SK-N-SH treated with all-trans-retinoic acid at 6 μM for 48 hours (cell line): ENCODE measurements around the gene B3GNT3.

ENCODE experiments used
- ATAC-seq: fragments of 200-7000 bp; cut with Tn5 transposase; 3 replicates; pipeline ENCODE4 v1.9.1; 2020; ENCODE audit warnings: mild to moderate bottlenecking, moderate library complexity
- ARNTL ChIP-seq: fragments of 450-650 bp; formaldehyde crosslinking; IDR thresholded peaks from 2 replicates; pipeline ENCODE4 v1.5.0; 2020; ENCODE audit warnings: low read depth, mild to moderate bottlenecking, moderate library complexity, borderline replicate concordance
- BACH2 ChIP-seq: fragments of 250-450 bp; sonication (Bioruptor Pico); IDR thresholded peaks from 2 replicates; pipeline ENCODE4 v1.9.0; 2021; ENCODE audit warnings: mild to moderate bottlenecking, borderline replicate concordance
- CSDC2 ChIP-seq: fragments of 250-450 bp; sonication (Bioruptor Pico); IDR thresholded peaks from 2 replicates; pipeline ENCODE4 v1.5.0; 2020; ENCODE audit warnings: mild to moderate bottlenecking, moderate library complexity
- ESRRG ChIP-seq: fragments of 250-450 bp; sonication (Bioruptor Pico); IDR thresholded peaks from 2 replicates; pipeline ENCODE4 v1.6.1; 2021; ENCODE audit warnings: mild to moderate bottlenecking
- GLIS3 ChIP-seq: fragments of 250-450 bp; sonication (Bioruptor Pico); IDR thresholded peaks from 2 replicates; pipeline ENCODE4 v1.5.0; 2020; ENCODE audit warnings: mild to moderate bottlenecking, moderate library complexity
- ISL1 ChIP-seq: fragments of 250-450 bp; sonication (Bioruptor Pico); IDR thresholded peaks from 2 replicates; pipeline ENCODE4 v2.1.2; 2022; ENCODE audit warnings: mild to moderate bottlenecking, moderate library complexity
- OSR1 ChIP-seq: fragments of 250-450 bp; sonication (Bioruptor Pico); IDR thresholded peaks from 2 replicates; pipeline ENCODE4 v1.8.0; 2022; ENCODE audit warnings: moderate library complexity, mild to moderate bottlenecking, inconsistent platforms
- PPARA ChIP-seq: fragments of 250-450 bp; sonication (Bioruptor Pico); IDR thresholded peaks from 2 replicates; pipeline ENCODE4 v1.5.0; 2020; ENCODE audit warnings: mild to moderate bottlenecking, borderline replicate concordance
- RARB ChIP-seq: fragments of 250-450 bp; sonication (Bioruptor Pico); IDR thresholded peaks from 2 replicates; pipeline ENCODE4 v1.8.0; 2021; ENCODE audit warnings: mild to moderate bottlenecking, moderate library complexity
- SNAI2 ChIP-seq: fragments of 250-450 bp; sonication (Bioruptor Pico); IDR thresholded peaks from 2 replicates; pipeline ENCODE4 v1.5.0; 2020; ENCODE audit warnings: mild to moderate bottlenecking, moderate library complexity
- TCF4 ChIP-seq: fragments of 250-450 bp; sonication (Bioruptor Pico); IDR thresholded peaks from 2 replicates; pipeline ENCODE4 v1.8.0; 2021; ENCODE audit warnings: mild to moderate bottlenecking, moderate library complexity, borderline replicate concordance
- TOX ChIP-seq: fragments of 250-450 bp; sonication (Bioruptor Pico); IDR thresholded peaks from 2 replicates; pipeline ENCODE4 v1.8.0; 2021; ENCODE audit warnings: mild to moderate bottlenecking, moderate library complexity, borderline replicate concordance
- ZC3H10 ChIP-seq: fragments of 250-450 bp; sonication (Bioruptor Pico); IDR thresholded peaks from 2 replicates; pipeline ENCODE4 v1.5.1; 2021; ENCODE audit warnings: mild to moderate bottlenecking, moderate library complexity
- ZFP3 ChIP-seq: fragments of 250-450 bp; sonication (Bioruptor Pico); IDR thresholded peaks from 2 replicates; pipeline ENCODE4 v1.5.0; 2020; ENCODE audit warnings: mild to moderate bottlenecking, moderate library complexity
- ZFP30 ChIP-seq: fragments of 450-650 bp; formaldehyde crosslinking; IDR thresholded peaks from 2 replicates; pipeline ENCODE4 v1.5.0; 2022; ENCODE audit warnings: mild to moderate bottlenecking, moderate library complexity
- ZNF565 ChIP-seq: fragments of 450-650 bp; formaldehyde crosslinking; conservative IDR thresholded peaks from 2 replicates; pipeline ENCODE4 v1.5.0; 2020; ENCODE audit warnings: low read depth, mild to moderate bottlenecking, moderate library complexity
- ZNF70 ChIP-seq: fragments of 450-650 bp; formaldehyde crosslinking; IDR thresholded peaks from 2 replicates; pipeline ENCODE4 v1.5.0; 2020; ENCODE audit warnings: mild to moderate bottlenecking, moderate library complexity
- TF ChIP-seq, protein P1 (sequence below): fragments of 250-450 bp; sonication (Bioruptor Pico); IDR thresholded peaks from 2 replicates; pipeline ENCODE4 v1.5.1; 2021; ENCODE audit warnings: mild to moderate bottlenecking, moderate library complexity
- TF ChIP-seq, protein P2 (sequence below): fragments of 250-450 bp; sonication (Bioruptor Pico); IDR thresholded peaks from 2 replicates; pipeline ENCODE4 v1.5.1; 2020; ENCODE audit warnings: low read depth, mild to moderate bottlenecking, moderate library complexity
- TF ChIP-seq, protein P3 (sequence below): fragments of 250-450 bp; sonication (Bioruptor Pico); IDR thresholded peaks from 2 replicates; pipeline ENCODE4 v1.8.0; 2021; ENCODE audit warnings: low read depth, mild to moderate bottlenecking, moderate library complexity, borderline replicate concordance
- TF ChIP-seq, protein P4 (sequence below): fragments of 250-450 bp; sonication (Bioruptor Pico); IDR thresholded peaks from 2 replicates; pipeline ENCODE4 v1.5.0; 2020; ENCODE audit warnings: mild to moderate bottlenecking, moderate library complexity
- TF ChIP-seq, protein P5 (sequence below): fragments of 250-450 bp; sonication (Bioruptor Pico); IDR thresholded peaks from 2 replicates; pipeline ENCODE4 v1.8.0; 2020; ENCODE audit warnings: mild to moderate bottlenecking, moderate library complexity, borderline replicate concordance

B3GNT3 gene

DNA sequence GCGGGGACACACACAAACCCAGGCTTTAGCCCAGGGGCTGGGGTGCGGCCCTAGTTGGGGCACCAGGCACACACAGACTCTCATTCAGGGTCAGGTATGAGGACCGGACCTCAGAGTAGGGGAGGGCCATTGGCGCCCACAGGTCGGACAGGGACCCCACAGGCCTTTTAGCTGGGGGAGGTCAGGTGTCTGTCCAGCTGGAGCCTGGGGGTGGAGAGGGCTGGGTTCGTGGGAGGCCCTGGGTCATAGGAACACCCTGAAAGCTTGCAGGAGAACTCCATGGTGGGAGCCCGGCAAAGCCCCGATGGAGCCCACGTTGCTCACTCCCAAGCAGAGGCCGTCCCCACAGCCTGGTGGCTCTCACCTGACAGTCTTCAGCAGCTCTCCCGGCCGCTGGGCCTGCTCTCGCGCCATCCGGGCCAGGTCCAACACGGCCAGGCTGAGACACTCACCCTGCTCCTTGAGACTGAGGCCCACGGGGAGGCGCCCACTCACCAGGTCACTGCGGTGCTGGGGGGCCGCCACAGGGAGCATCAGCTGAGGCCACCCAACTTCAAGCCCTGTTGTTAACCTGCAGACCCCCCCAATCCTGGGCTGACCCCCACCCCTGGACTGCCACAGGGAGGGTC lies 47.8 kb downstream of the B3GNT3 start:
- no peak for ATAC-seq
- no peak for TF ChIP-seq RARB (CRISPR knock-in tag)
- no peak for TF ChIP-seq ZFP3 (CRISPR knock-in tag)
- TF ChIP-seq ARNTL: no peak
- TF ChIP-seq, protein P1, sequence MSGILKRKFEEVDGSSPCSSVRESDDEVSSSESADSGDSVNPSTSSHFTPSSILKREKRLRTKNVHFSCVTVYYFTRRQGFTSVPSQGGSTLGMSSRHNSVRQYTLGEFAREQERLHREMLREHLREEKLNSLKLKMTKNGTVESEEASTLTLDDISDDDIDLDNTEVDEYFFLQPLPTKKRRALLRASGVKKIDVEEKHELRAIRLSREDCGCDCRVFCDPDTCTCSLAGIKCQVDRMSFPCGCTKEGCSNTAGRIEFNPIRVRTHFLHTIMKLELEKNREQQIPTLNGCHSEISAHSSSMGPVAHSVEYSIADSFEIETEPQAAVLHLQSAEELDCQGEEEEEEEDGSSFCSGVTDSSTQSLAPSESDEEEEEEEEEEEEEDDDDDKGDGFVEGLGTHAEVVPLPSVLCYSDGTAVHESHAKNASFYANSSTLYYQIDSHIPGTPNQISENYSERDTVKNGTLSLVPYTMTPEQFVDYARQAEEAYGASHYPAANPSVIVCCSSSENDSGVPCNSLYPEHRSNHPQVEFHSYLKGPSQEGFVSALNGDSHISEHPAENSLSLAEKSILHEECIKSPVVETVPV (CRISPR knock-in tag): no peak
- TF ChIP-seq BACH2: no peak
- no peak for TF ChIP-seq ZNF565 (CRISPR knock-in tag)
- no peak for TF ChIP-seq TOX
- TF ChIP-seq TCF4 (CRISPR knock-in tag): no peak
- TF ChIP-seq SNAI2 (CRISPR knock-in tag): no peak
- TF ChIP-seq, protein P2, sequence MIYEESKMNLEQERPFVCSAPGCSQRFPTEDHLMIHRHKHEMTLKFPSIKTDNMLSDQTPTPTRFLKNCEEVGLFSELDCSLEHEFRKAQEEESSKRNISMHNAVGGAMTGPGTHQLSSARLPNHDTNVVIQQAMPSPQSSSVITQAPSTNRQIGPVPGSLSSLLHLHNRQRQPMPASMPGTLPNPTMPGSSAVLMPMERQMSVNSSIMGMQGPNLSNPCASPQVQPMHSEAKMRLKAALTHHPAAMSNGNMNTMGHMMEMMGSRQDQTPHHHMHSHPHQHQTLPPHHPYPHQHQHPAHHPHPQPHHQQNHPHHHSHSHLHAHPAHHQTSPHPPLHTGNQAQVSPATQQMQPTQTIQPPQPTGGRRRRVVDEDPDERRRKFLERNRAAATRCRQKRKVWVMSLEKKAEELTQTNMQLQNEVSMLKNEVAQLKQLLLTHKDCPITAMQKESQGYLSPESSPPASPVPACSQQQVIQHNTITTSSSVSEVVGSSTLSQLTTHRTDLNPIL (CRISPR knock-in tag): no peak
- no peak for TF ChIP-seq ZC3H10
- TF ChIP-seq ISL1 (CRISPR knock-in tag): no peak
- no peak for TF ChIP-seq GLIS3 (CRISPR knock-in tag)
- TF ChIP-seq, protein P3, sequence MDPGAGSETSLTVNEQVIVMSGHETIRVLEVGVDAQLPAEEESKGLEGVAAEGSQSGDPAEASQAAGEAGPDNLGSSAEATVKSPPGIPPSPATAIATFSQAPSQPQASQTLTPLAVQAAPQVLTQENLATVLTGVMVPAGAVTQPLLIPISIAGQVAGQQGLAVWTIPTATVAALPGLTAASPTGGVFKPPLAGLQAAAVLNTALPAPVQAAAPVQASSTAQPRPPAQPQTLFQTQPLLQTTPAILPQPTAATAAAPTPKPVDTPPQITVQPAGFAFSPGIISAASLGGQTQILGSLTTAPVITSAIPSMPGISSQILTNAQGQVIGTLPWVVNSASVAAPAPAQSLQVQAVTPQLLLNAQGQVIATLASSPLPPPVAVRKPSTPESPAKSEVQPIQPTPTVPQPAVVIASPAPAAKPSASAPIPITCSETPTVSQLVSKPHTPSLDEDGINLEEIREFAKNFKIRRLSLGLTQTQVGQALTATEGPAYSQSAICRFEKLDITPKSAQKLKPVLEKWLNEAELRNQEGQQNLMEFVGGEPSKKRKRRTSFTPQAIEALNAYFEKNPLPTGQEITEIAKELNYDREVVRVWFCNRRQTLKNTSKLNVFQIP: no peak
- TF ChIP-seq, protein P4, sequence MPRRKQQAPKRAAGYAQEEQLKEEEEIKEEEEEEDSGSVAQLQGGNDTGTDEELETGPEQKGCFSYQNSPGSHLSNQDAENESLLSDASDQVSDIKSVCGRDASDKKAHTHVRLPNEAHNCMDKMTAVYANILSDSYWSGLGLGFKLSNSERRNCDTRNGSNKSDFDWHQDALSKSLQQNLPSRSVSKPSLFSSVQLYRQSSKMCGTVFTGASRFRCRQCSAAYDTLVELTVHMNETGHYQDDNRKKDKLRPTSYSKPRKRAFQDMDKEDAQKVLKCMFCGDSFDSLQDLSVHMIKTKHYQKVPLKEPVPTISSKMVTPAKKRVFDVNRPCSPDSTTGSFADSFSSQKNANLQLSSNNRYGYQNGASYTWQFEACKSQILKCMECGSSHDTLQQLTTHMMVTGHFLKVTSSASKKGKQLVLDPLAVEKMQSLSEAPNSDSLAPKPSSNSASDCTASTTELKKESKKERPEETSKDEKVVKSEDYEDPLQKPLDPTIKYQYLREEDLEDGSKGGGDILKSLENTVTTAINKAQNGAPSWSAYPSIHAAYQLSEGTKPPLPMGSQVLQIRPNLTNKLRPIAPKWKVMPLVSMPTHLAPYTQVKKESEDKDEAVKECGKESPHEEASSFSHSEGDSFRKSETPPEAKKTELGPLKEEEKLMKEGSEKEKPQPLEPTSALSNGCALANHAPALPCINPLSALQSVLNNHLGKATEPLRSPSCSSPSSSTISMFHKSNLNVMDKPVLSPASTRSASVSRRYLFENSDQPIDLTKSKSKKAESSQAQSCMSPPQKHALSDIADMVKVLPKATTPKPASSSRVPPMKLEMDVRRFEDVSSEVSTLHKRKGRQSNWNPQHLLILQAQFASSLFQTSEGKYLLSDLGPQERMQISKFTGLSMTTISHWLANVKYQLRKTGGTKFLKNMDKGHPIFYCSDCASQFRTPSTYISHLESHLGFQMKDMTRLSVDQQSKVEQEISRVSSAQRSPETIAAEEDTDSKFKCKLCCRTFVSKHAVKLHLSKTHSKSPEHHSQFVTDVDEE (CRISPR knock-in tag): no peak
- no peak for TF ChIP-seq OSR1 (CRISPR knock-in tag)
- TF ChIP-seq PPARA (CRISPR knock-in tag): no peak
- TF ChIP-seq, protein P5, sequence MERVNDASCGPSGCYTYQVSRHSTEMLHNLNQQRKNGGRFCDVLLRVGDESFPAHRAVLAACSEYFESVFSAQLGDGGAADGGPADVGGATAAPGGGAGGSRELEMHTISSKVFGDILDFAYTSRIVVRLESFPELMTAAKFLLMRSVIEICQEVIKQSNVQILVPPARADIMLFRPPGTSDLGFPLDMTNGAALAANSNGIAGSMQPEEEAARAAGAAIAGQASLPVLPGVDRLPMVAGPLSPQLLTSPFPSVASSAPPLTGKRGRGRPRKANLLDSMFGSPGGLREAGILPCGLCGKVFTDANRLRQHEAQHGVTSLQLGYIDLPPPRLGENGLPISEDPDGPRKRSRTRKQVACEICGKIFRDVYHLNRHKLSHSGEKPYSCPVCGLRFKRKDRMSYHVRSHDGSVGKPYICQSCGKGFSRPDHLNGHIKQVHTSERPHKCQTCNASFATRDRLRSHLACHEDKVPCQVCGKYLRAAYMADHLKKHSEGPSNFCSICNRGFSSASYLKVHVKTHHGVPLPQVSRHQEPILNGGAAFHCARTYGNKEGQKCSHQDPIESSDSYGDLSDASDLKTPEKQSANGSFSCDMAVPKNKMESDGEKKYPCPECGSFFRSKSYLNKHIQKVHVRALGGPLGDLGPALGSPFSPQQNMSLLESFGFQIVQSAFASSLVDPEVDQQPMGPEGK (CRISPR knock-in tag): no peak
- no peak for TF ChIP-seq ZFP30 (CRISPR knock-in tag)

DNA sequence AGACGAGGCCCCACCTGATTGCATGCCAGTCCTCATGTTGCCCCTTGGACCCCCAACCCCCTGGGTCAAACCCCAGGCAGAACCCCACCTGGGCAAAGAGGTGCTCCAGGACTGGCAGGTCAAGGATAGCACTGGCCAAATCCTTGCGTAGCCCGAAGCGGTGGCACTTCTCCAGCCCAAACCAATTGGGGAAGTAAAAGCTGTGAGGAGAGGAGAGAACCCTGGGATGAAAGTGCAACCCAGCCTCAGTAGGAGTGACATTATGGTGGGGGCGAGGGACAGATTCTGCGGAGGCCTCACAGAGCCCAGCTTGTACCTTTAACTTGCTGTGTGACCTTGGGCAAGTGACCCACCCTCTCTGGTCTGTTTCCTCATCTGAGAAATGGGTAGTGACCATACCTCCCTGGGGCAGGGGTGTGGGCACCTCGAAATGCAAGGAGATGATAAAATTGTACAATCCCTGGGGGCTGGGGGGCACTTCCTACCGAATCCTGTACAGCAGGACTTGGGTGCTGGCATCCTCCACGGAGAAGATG lies 48.4 kb downstream of the B3GNT3 start:
- ATAC-seq: no peak
- no peak for TF ChIP-seq ZNF70 (CRISPR knock-in tag)
- no peak for TF ChIP-seq TCF4 (CRISPR knock-in tag)
- TF ChIP-seq, protein P3: no peak
- no peak for TF ChIP-seq ESRRG (CRISPR knock-in tag)
- TF ChIP-seq, protein P4 (CRISPR knock-in tag): no peak
- no peak for TF ChIP-seq ZC3H10
- no peak for TF ChIP-seq GLIS3 (CRISPR knock-in tag)
- TF ChIP-seq, protein P2 (CRISPR knock-in tag): no peak
- no peak for TF ChIP-seq TOX
- no peak for TF ChIP-seq CSDC2 (CRISPR knock-in tag)
- no peak for TF ChIP-seq ZFP30 (CRISPR knock-in tag)
- no peak for TF ChIP-seq PPARA (CRISPR knock-in tag)
- TF ChIP-seq ZFP3 (CRISPR knock-in tag): no peak
